ENCODE data around the gene SPARC.

The SPARC gene

GRCh38 chr5:151719228-151720000 lies 32.7 kb upstream of the SPARC start:
- Histone ChIP-seq H3K4me1 (peaks cover 0 to 57% (median 27%) of the 10 kb centered on the region in 4 donors), H3K36me3 (no peaks in the 10 kb centered on the region), H3K4me3 (no peak overlapping the region), H3K27me3 (no peaks in the 10 kb centered on the region), H3K27ac (peak overlapping the region; percentile 67 to 68), H3K9me3 (no peaks in the 10 kb centered on the region)
- peak in 1 of 2 donors; percentile 57 for DNase-seq
- intact Hi-C loops (cut with DNase I; ENCODE audit: low total_unique reads) = no loop called here
- TF ChIP-seq CTCF (IDR thresholded peaks at IDR 0.05) = peak; percentile 47 to 52

GRCh38 chr5:151718646-151719045 lies 31.9 kb upstream of the SPARC start:
- peak overlapping the region; percentile 67 to 68 for H3K27ac ChIP-seq
- H3K9me3 ChIP-seq = no peaks in the 10 kb centered on the region
- H3K36me3 ChIP-seq = no peaks in the 10 kb centered on the region
- no peak overlapping the region for H3K4me3 ChIP-seq
- TF ChIP-seq CTCF (IDR thresholded peaks at IDR 0.05) = no peak
- H3K27me3 ChIP-seq = no peaks in the 10 kb centered on the region
- intact Hi-C loops (cut with DNase I; ENCODE audit: low total_unique reads) = no loop called here
- no peak for DNase-seq
- peaks cover 0 to 50% (median 26%) of the 10 kb centered on the region in 4 donors for H3K4me1 ChIP-seq

- H3K9me3 ChIP-seq = no peaks in the 10 kb centered on the region
- intact Hi-C loops (cut with DNase I; ENCODE audit: low total_unique reads) = no loop called here
- TF ChIP-seq CTCF (IDR thresholded peaks at IDR 0.05) = no peak
- no peak overlapping the region for H3K4me3 ChIP-seq
- H3K27ac ChIP-seq = peak overlapping the region; percentile 67 to 68
- no peaks in the 10 kb centered on the region for H3K27me3 ChIP-seq
- DNase-seq = no peak
- H3K4me1 ChIP-seq = peaks cover 0 to 47% (median 26%) of the 10 kb centered on the region in 4 donors
- no peaks in the 10 kb centered on the region for H3K36me3 ChIP-seq
These were observed 31.4 kb upstream of the SPARC start for GRCh38 chr5:151718153-151718552.

GRCh38 chr5:151717416-151717815 lies 30.7 kb upstream of the SPARC start:
- Histone ChIP-seq H3K4me3 (no peak overlapping the region), H3K9me3 (no peaks in the 10 kb centered on the region), H3K36me3 (no peaks in the 10 kb centered on the region), H3K27me3 (no peaks in the 10 kb centered on the region), H3K4me1 (peaks cover 0 to 46% (median 26%) of the 10 kb centered on the region in 4 donors), H3K27ac (peak overlapping the region; percentile 67 to 68)
- no peak for DNase-seq
- intact Hi-C loops (cut with DNase I; ENCODE audit: low total_unique reads) = no loop called here
- no peak for TF ChIP-seq CTCF (IDR thresholded peaks at IDR 0.05)

GRCh38 chr5:151709109-151709735 lies 22.5 kb upstream of the SPARC start:
- Histone ChIP-seq H3K36me3 (no peaks in the 10 kb centered on the region), H3K27ac (no peak overlapping the region), H3K9me3 (no peaks in the 10 kb centered on the region), H3K4me1 (peaks cover 0 to 4% (median 0%) of the 10 kb centered on the region in 4 donors), H3K27me3 (no peaks in the 10 kb centered on the region), H3K4me3 (no peak overlapping the region)
- no peak for DNase-seq
- intact Hi-C loops (cut with DNase I; ENCODE audit: low total_unique reads) = no loop called here
- no peak for TF ChIP-seq CTCF (IDR thresholded peaks at IDR 0.05)

All from tibial artery (tissue), 4 donors.